A673 (cell line): ENCODE results near the gene KRTAP4-5.
"Not testable (repeated sequence)": the region's sequence is repeated elsewhere in the genome, so short reads cannot be mapped to it uniquely, and the experiment has no call there.

Source experiments
- CTCF ChIP-seq: fragments of 300-800, 200-600 bp; sonication (generic); conservative IDR thresholded peaks from 2 replicates; pipeline ENCODE4 v1.5.1; 2017; ENCODE audit warnings: low read depth, mild to moderate bottlenecking, antibody characterized with exemption, low read length, moderate library complexity, mixed read lengths
- EZH2 ChIP-seq: fragments of 200-600 bp; sonication (generic); IDR thresholded peaks from 2 replicates; pipeline ENCODE4 v1.6.1; 2017; ENCODE audit warnings: borderline replicate concordance, low read depth, mild to moderate bottlenecking, mixed read lengths, antibody characterized with exemption, low read length; ENCODE audit not compliant: poor library complexity, severe bottlenecking

- not testable (repeated sequence) for TF ChIP-seq CTCF, EZH2
Measured at GRCh38 chr17:41119696-41120690, 29.6 kb downstream of the KRTAP4-5 start.
